B cell (primary cell): ENCODE data around the gene CD274.

ENCODE experiments used
- EZH2 ChIP-seq: IDR thresholded peaks from 2 replicates; pipeline ENCODE4 v1.6.1; 2012; ENCODE audit warnings: borderline replicate concordance, low read depth, mild to moderate bottlenecking, moderate library complexity, low read length; ENCODE audit not compliant: insufficient read depth, poor library complexity, severe bottlenecking
- TF ChIP-seq, protein P1 (sequence below): fragments of 200-600 bp; IDR thresholded peaks from one replicate; pipeline ENCODE4 v1.8.0; 2022; ENCODE audit warnings: antibody characterized with exemption, mild to moderate bottlenecking

DNA sequence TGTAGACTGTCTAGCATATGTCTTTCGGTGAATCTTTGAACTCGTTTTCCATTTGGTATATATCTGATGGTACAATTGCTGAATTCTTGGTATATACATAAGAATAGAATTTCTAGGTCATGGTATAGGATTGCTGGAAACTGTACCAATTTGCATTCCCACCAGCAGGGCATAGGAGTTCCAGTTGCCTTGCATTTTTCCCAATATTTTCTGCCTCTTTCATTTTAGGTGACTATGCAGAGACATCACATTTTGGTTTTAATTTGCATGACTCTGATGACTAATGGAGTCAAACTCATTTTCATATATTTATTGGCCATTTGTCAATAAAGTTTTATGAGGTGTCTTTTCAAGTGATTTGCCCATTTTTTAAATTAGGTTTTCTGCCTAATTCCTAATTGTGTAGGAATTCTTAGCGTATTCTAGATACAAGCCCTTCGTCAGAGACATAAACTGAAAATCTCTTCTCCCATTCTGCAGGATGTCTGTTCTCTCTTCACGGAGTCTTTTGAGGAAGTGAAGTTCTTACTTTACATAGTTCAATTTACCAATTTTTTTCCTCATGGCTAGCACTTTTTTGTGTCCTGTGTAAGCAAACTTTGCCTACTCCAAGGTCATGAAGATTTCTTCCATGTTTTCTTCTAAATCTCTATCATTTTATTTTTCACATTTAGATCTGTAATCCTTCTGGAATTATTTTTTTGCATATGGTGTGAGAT lies 31.1 kb downstream of the CD274 start:
- TF ChIP-seq EZH2 = no peak
- TF ChIP-seq, protein P1, sequence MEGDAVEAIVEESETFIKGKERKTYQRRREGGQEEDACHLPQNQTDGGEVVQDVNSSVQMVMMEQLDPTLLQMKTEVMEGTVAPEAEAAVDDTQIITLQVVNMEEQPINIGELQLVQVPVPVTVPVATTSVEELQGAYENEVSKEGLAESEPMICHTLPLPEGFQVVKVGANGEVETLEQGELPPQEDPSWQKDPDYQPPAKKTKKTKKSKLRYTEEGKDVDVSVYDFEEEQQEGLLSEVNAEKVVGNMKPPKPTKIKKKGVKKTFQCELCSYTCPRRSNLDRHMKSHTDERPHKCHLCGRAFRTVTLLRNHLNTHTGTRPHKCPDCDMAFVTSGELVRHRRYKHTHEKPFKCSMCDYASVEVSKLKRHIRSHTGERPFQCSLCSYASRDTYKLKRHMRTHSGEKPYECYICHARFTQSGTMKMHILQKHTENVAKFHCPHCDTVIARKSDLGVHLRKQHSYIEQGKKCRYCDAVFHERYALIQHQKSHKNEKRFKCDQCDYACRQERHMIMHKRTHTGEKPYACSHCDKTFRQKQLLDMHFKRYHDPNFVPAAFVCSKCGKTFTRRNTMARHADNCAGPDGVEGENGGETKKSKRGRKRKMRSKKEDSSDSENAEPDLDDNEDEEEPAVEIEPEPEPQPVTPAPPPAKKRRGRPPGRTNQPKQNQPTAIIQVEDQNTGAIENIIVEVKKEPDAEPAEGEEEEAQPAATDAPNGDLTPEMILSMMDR = no peak
